GM10266 (cell line): ENCODE results near the gene KCNT2.

ENCODE experiments used
- DNase-seq: peaks from one replicate; pipeline ENCODE4 v3.0.0; 2012; ENCODE audit errors: extremely low spot score
- CTCF ChIP-seq: IDR thresholded peaks from 2 replicates; pipeline ENCODE4 v1.5.1; 2012; ENCODE audit warnings: mild to moderate bottlenecking, low read depth; ENCODE audit not compliant: control insufficient read depth, insufficient read depth; ENCODE audit errors: missing control alignments

The KCNT2 gene

GRCh38 chr1:196407358-196408051, 200.7 kb downstream of the KCNT2 start:
- TF ChIP-seq CTCF = no peak
- no peak for DNase-seq

GRCh38 chr1:196405839-196406238, 202.4 kb downstream of the KCNT2 start:
- TF ChIP-seq CTCF = no peak

GRCh38 chr1:196403803-196404690, 204.2 kb downstream of the KCNT2 start:
- no peak for TF ChIP-seq CTCF
- DNase-seq = no peak

More at GRCh38 chr1:196405839-196406238, 202.4 kb downstream of the KCNT2 start:
- DNase-seq = no peak

- DNase-seq = no peak
- no peak for TF ChIP-seq CTCF
Measured at GRCh38 chr1:196401891-196402290, 206.3 kb downstream of the KCNT2 start.

GRCh38 chr1:196401452-196401833, 206.8 kb downstream of the KCNT2 start:
- no peak for TF ChIP-seq CTCF
- DNase-seq = no peak

GRCh38 chr1:196400478-196401451, 207.5 kb downstream of the KCNT2 start:
- no peak for DNase-seq
- no peak for TF ChIP-seq CTCF
